Transverse colon (tissue), 4 donors: ENCODE data around the gene SYT2. TPM values are rescaled to one million over a fixed set of nuclear protein-coding genes. Genes with fewer than 3 reads are reported as not detected.
A peak's percentile ranks its signal among the peaks of the same experiment; 100 is the strongest.
"Not testable (repeated sequence)": the region's sequence is repeated elsewhere in the genome, so short reads cannot be mapped to it uniquely, and the experiment has no call there.

Source experiments
- DNase-seq: peaks from one replicate; pipeline ENCODE4 v3.0.0-alpha.2; 2019
- H3K27ac ChIP-seq, 4 donors: fragments of 200-600 bp; sonication (generic); 2 replicates each; pipeline ENCODE4 v1.5.1; 2016 to 2018; ENCODE audit warnings: inconsistent platforms in 4 of 4
- H3K27me3 ChIP-seq: fragments of 200-600 bp; sonication (generic); 2 replicates; pipeline ENCODE4 v1.5.1; 2017; ENCODE audit warnings: inconsistent platforms
- H3K36me3 ChIP-seq, 4 donors: fragments of 200-600 bp; sonication (generic); 2 replicates each; pipeline ENCODE4 v1.5.1; 2017 to 2019; ENCODE audit warnings: inconsistent platforms in 4 of 4
- H3K4me1 ChIP-seq, 4 donors: fragments of 200-600 bp; sonication (generic); 2 replicates each; pipeline ENCODE4 v1.5.1; 2017 to 2020; ENCODE audit warnings: inconsistent platforms in 4 of 4
- H3K4me3 ChIP-seq, 4 donors: fragments of 200-600 bp; sonication (generic); 1 replicate in 1 of 4; 2 replicates in 3 of 4; pipeline versions ENCODE4 v1.5.1 to v1.6.1; 2017 to 2019; ENCODE audit warnings: inconsistent platforms in 4 of 4
- H3K9me3 ChIP-seq, 2 donors: fragments of 200-600 bp; sonication (generic); 2 replicates each; pipeline ENCODE4 v1.5.1; 2017 to 2019; ENCODE audit warnings: inconsistent platforms in 2 of 2
- CTCF ChIP-seq, 5 experiments: fragments of 200-600 bp in 3 of 5; fragments of 450-650 bp in 2 of 5; sonication (generic) in 3 of 5; IDR thresholded peaks; 1 replicate in 2 of 5; 2 replicates in 3 of 5; pipeline ENCODE4 v1.5.1; 2016 to 2017; ENCODE audit warnings: antibody characterized with exemption in 5 of 5, inconsistent platforms in 3 of 5, mild to moderate bottlenecking in 2 of 5, moderate library complexity in 1 of 5
- EP300 ChIP-seq: sonication (generic); formaldehyde crosslinking; IDR thresholded peaks from one replicate; pipeline ENCODE4 v1.6.1; 2017; ENCODE audit warnings: antibody characterized with exemption, low read depth
- POLR2A ChIP-seq: fragments of 450-650 bp; IDR thresholded peaks from one replicate; pipeline ENCODE4 v1.6.1; 2016; ENCODE audit warnings: antibody characterized with exemption, mild to moderate bottlenecking, moderate library complexity
- POLR2AphosphoS5 ChIP-seq, 3 donors: sonication (generic); formaldehyde crosslinking; IDR thresholded peaks; one replicate each; pipeline ENCODE4 v1.6.1; 2016; ENCODE audit warnings: antibody characterized with exemption in 3 of 3
- WGBS, 2 donors: methylation state at CpG; one replicate each; pipeline ENCODE4 v1.1.5; 2018; ENCODE audit warnings: low coverage in 1 of 2; 5-methylcytosine and 5-hydroxymethylcytosine counted together
- in situ Hi-C, 4 donors: fragments of 200-750 bp; cut with MboI; loops; one replicate each; pipeline versions ENCODE4 v1.15.0 to v1.15.1; 2017; ENCODE audit warnings: low sequenced_read_pairs in 3 of 4, low pct_ligation_motif_present in 1 of 4, low pct_unique_long_range_greater_than_20kb in 1 of 4
- intact Hi-C: fragments of 100-400 bp; cut with DNase I; formaldehyde crosslinking; loops from one replicate; pipeline ENCODE4 v1.15.1; 2023; ENCODE audit warnings: low total_unique reads
- total RNA-seq, 4 donors: library from RNA; depleted of rRNA; stranded (reverse); fragments of >200 nt; gene quantifications; one replicate each; pipeline ENCODE4 v1.1.0, GENCODE V29; 2016

SYT2 gene
- total RNA-seq, 4 donors from 2014 or later = 0.16 to 0.40 TPM; not detected in 2

- Histone ChIP-seq H3K9me3 (no peaks in the 10 kb centered on the region), H3K27ac (no peak overlapping the region), H3K4me3 (no peak overlapping the region), H3K27me3 (no peaks in the 10 kb centered on the region), H3K4me1 (peaks cover 13 to 23% (median 19%) of the 10 kb centered on the region in 4 donors), H3K36me3 (no peaks in the 10 kb centered on the region)
- intact Hi-C loops (no loop called here), in situ Hi-C loops (loop anchor here in 2 of 4 donors (25.0 kb wide), 1 partner anchor 135 kb away; no protein-coding TSS in a partner anchor)
- TF ChIP-seq CTCF (IDR thresholded peaks at IDR 0.05) (no peak), POLR2AphosphoS5 (IDR thresholded peaks at IDR 0.05) (no peak), EP300 (no peak), POLR2A (no peak)
- 82 to 90% methylated on average over 3 to 8 of the region's 8 CpGs for WGBS, 2 donors
- no peak for DNase-seq
These were observed 87.9 kb downstream of the SYT2 start for GRCh38 chr1:202622388-202622787.

DNA sequence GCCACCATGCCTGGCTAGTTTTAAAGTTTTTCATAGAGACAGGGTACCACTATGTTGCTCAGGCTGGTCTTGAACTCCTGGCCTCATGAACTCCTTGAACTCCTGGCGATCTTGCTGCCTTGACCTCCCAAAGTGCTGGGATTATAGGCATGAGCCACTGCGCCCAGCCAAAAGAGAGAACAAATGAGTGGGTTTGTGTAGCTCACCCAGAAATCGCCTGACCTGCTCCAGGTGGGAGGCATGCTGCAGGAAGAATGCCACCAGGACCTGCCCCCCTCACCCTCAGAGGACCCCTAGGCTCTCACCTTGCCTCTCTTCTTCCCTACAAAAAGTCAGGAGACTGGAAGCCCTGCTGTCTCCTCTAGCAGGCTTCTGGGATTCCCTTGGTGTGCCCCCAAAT, 88.8 kb downstream of the SYT2 start:
- TF ChIP-seq POLR2AphosphoS5 (IDR thresholded peaks at IDR 0.05) = no peak
- TF ChIP-seq CTCF (IDR thresholded peaks at IDR 0.05) = no peak
- TF ChIP-seq EP300 = no peak
- TF ChIP-seq POLR2A = no peak
- in situ Hi-C loops = loop anchor here in 2 of 4 donors (25.0 kb wide), 1 partner anchor 134 kb away; no protein-coding TSS in a partner anchor
- no peak overlapping the region for H3K27ac ChIP-seq
- DNase-seq = no peak
- H3K4me1 ChIP-seq = peaks cover 13 to 24% (median 19%) of the 10 kb centered on the region in 4 donors
- H3K36me3 ChIP-seq = no peaks in the 10 kb centered on the region
- no peaks in the 10 kb centered on the region for H3K27me3 ChIP-seq
- intact Hi-C loops = no loop called here
- 90% methylated on average over 3 of the region's 3 CpGs; no CpG with 5 or more reads in 1 of the 2 donors for whole genome bisulfite sequencing, 2 donors
- no peaks in the 10 kb centered on the region for H3K9me3 ChIP-seq
- no peak overlapping the region for H3K4me3 ChIP-seq

DNA sequence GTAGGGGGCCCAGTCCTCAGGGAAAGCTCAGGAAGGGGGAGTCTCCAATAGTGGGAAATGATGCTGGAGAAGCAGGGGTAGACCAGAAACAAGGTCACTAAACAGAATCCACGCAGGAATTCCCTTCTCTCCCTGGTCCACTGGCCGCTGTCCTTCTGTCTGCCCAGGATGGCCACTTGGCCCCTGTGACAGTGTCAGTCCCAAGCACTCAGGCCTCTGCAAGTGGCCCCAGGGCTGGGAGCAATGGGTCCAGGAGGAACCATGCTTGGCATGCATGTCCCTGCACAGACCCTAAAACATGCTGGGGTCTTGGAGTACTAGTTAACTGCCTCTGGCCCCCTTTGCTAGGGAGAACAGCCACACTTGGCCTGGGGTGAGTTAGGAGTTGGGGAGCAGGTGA, 90.2 kb downstream of the SYT2 start:
- intact Hi-C loops, DNase-seq, H3K4me3 ChIP-seq, H3K36me3 ChIP-seq, H3K27ac ChIP-seq, H3K9me3 ChIP-seq, H3K27me3 ChIP-seq: not testable (repeated sequence)
- WGBS, 2 donors = 94% methylated on average over 2 of the region's 2 CpGs; no CpG with 5 or more reads in 1 of the 2 donors
- peaks cover 16 to 38% (median 27%) of the 10 kb centered on the region in 4 donors for H3K4me1 ChIP-seq
- in situ Hi-C loops = loop anchor here in 2 of 4 donors (25.0 kb wide), 1 partner anchor 133 kb away; no protein-coding TSS in a partner anchor

DNA sequence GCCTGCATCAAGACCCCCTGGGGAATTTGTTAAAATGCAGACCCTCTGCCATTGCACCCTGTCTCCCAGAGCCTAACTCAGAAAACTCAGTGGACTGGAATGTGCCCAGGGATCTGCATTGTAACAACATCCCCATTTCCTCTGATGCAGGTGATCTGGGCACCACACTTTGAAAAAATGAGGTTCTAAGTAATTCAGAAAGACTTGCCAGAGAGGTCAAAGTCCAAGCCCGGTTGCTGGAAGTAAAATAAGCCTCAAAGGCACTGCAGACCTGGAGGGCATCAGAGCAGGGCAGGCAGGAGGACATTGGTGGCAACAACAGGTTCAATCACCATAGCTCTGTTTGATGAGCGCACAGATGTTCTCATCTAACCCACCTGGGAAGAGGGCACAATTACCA, 90.7 kb downstream of the SYT2 start:
- 71% methylated on average over 2 of the region's 2 CpGs; no CpG with 5 or more reads in 1 of the 2 donors for WGBS, 2 donors
- no peak for DNase-seq
- intact Hi-C loops (no loop called here), in situ Hi-C loops (loop anchor here in 2 of 4 donors (25.0 kb wide), 1 partner anchor 132 kb away; no protein-coding TSS in a partner anchor)
- no peaks in the 10 kb centered on the region for H3K36me3 ChIP-seq
- TF ChIP-seq EP300 = no peak
- TF ChIP-seq CTCF (IDR thresholded peaks at IDR 0.05) = no peak
- TF ChIP-seq POLR2A = no peak
- no peak for TF ChIP-seq POLR2AphosphoS5 (IDR thresholded peaks at IDR 0.05)
- no peak overlapping the region for H3K27ac ChIP-seq
- H3K9me3 ChIP-seq = no peaks in the 10 kb centered on the region
- peaks cover 18 to 42% (median 32%) of the 10 kb centered on the region in 4 donors for H3K4me1 ChIP-seq
- no peaks in the 10 kb centered on the region for H3K27me3 ChIP-seq
- H3K4me3 ChIP-seq = no peak overlapping the region

GRCh38 chr1:202619012-202619411, 91.2 kb downstream of the SYT2 start:
- WGBS, 2 donors = 75% methylated on average over 11 of the region's 11 CpGs; no CpG with 5 or more reads in 1 of the 2 donors
- in situ Hi-C loops = loop anchor here in 2 of 4 donors (25.0 kb wide), 1 partner anchor 132 kb away; no protein-coding TSS in a partner anchor
- H3K36me3 ChIP-seq, H3K9me3 ChIP-seq, H3K4me3 ChIP-seq, intact Hi-C loops, DNase-seq, H3K27me3 ChIP-seq: not testable (repeated sequence)
- Histone ChIP-seq H3K4me1 (peaks cover 18 to 42% (median 32%) of the 10 kb centered on the region in 4 donors), H3K27ac (peak overlapping the region in 2 of 4 donors; percentile 38 to 49)
